Transverse colon (tissue), 3 donors: Measurements from ENCODE around the gene IGSF21.

Source experiments
- EP300 ChIP-seq: sonication (generic); formaldehyde crosslinking; IDR thresholded peaks from one replicate; pipeline ENCODE4 v1.6.1; 2017; ENCODE audit warnings: antibody characterized with exemption, low read depth
- POLR2A ChIP-seq: fragments of 450-650 bp; IDR thresholded peaks from one replicate; pipeline ENCODE4 v1.6.1; 2016; ENCODE audit warnings: antibody characterized with exemption, mild to moderate bottlenecking, moderate library complexity
- TF ChIP-seq, protein P1 (sequence below), 5 experiments: fragments of 200-600 bp in 3 of 5; fragments of 450-650 bp in 2 of 5; sonication (generic) in 3 of 5; IDR thresholded peaks; 1 replicate in 2 of 5; 2 replicates in 3 of 5; pipeline ENCODE4 v1.5.1; 2016 to 2017; ENCODE audit warnings: antibody characterized with exemption in 5 of 5, inconsistent platforms in 3 of 5, mild to moderate bottlenecking in 2 of 5, moderate library complexity in 1 of 5

DNA sequence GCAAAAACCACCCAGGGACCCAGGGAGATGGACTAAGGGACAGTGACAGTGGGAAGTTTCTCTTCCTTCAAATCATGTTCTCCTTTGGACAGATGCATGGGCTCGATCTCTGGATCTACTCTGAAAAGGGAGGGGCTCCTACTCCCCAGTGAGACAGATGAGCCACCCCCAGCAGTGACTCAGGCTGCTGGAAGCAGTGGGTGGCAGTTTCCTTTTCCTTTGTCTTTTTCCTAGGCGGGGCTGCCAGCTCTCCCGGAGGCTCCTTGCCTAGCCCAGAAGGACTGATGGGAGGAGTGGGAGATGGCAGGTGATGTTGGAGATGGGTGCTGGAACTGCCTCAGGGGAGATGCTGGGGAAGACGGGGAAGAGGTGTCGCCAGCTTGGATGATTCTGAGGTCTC, 41.0 kb upstream of the IGSF21 start:
- TF ChIP-seq POLR2A (no peak), EP300 (no peak)
- TF ChIP-seq, protein P1, sequence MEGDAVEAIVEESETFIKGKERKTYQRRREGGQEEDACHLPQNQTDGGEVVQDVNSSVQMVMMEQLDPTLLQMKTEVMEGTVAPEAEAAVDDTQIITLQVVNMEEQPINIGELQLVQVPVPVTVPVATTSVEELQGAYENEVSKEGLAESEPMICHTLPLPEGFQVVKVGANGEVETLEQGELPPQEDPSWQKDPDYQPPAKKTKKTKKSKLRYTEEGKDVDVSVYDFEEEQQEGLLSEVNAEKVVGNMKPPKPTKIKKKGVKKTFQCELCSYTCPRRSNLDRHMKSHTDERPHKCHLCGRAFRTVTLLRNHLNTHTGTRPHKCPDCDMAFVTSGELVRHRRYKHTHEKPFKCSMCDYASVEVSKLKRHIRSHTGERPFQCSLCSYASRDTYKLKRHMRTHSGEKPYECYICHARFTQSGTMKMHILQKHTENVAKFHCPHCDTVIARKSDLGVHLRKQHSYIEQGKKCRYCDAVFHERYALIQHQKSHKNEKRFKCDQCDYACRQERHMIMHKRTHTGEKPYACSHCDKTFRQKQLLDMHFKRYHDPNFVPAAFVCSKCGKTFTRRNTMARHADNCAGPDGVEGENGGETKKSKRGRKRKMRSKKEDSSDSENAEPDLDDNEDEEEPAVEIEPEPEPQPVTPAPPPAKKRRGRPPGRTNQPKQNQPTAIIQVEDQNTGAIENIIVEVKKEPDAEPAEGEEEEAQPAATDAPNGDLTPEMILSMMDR (IDR thresholded peaks at IDR 0.05), result no peak
